Choroid plexus epithelial cell (primary cell): ENCODE results near the gene ECE1.

Source experiments
- DNase-seq: peaks from one replicate; pipeline ENCODE4 v3.0.0-alpha.2; 2010; ENCODE audit warnings: low read depth
- H3K4me3 ChIP-seq: 2 replicates; pipeline ENCODE4 v1.5.1; 2011; ENCODE audit warnings: low read depth, mild to moderate bottlenecking, control low read depth, low read length, moderate library complexity
- TF ChIP-seq, protein P1 (sequence below): conservative IDR thresholded peaks from 2 replicates; pipeline ENCODE4 v1.5.1; 2011; ENCODE audit warnings: low read depth, mild to moderate bottlenecking, control low read depth, inconsistent platforms, low read length, moderate library complexity

ECE1 gene

DNA sequence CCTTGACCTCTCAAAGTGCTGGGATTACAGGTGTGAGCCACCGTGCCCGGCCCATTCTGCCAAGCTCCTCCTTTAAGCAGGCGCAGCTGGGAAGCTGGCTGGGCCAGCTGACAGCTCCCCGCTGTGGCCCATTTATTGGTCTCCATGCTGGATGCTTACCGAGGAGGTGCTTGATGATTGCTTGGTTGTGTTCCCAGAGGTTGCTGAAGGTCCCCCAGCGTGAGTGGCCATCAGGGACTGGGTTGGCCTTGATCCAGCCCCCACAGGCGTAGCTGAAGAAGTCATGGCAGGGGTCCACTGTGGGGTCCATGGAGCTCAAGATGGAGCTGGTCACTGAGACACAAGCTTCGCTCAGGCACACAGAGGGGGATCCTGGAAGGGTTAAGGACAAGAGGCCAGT is 17.7 kb downstream of the ECE1 start:
- TF ChIP-seq, protein P1, sequence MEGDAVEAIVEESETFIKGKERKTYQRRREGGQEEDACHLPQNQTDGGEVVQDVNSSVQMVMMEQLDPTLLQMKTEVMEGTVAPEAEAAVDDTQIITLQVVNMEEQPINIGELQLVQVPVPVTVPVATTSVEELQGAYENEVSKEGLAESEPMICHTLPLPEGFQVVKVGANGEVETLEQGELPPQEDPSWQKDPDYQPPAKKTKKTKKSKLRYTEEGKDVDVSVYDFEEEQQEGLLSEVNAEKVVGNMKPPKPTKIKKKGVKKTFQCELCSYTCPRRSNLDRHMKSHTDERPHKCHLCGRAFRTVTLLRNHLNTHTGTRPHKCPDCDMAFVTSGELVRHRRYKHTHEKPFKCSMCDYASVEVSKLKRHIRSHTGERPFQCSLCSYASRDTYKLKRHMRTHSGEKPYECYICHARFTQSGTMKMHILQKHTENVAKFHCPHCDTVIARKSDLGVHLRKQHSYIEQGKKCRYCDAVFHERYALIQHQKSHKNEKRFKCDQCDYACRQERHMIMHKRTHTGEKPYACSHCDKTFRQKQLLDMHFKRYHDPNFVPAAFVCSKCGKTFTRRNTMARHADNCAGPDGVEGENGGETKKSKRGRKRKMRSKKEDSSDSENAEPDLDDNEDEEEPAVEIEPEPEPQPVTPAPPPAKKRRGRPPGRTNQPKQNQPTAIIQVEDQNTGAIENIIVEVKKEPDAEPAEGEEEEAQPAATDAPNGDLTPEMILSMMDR = no peak
- no peak for DNase-seq
- no peak overlapping the region for H3K4me3 ChIP-seq

DNA sequence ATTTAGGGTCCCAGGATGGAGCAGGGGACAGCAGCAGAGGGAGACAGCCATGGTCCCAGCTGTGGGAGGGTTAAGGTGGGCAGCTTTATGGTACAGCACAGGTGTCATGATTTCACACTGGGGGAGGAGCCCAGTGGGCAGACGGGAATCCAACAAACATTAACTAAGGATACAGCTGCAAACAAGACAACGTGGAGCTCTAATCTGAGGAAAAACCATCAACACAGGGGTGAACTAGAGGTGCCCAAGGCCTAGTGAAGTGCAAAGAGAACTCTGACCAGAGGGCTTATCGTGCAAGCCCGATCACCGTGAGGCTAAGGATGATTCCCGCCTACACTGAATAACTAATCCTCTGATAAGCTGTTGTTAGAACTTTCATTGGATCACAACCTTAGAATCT is 18.7 kb downstream of the ECE1 start:
- TF ChIP-seq, protein P1 = no peak
- no peak for DNase-seq

DNA sequence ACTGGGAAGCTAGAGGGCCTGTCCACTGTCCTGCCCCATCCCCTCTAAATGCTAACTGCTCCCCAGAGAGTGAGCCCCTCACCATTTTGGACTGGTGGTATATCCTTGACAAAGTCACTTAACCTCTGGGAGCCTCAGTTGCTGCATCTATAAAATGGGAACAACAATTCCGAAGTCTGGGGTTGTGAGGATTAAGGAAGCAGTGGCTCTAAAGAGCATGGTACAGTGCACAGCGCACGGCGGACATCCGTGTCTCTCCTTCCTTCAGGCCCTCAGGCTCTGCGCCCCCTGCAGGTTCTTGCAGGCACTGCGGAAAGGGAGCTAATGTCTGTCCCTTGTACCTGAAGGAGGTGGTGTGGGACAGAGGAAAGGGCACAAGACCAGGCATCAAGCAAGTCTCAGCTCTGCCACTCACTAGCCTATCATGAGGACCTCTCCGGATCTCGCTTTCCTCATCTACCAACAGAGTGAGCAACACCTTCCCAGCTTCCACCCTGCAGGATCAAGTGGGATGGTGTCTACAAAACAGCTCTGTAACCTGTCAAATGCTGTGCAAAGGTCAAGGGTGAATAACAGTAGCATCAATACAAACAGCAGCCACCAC is 20.1 kb downstream of the ECE1 start:
- TF ChIP-seq, protein P1 = peak; percentile 98
- DNase-seq = peak; percentile 69
- no peak overlapping the region for H3K4me3 ChIP-seq

More for the DNA sequence above, 18.7 kb downstream of the ECE1 start:
- H3K4me3 ChIP-seq = no peak overlapping the region

DNA sequence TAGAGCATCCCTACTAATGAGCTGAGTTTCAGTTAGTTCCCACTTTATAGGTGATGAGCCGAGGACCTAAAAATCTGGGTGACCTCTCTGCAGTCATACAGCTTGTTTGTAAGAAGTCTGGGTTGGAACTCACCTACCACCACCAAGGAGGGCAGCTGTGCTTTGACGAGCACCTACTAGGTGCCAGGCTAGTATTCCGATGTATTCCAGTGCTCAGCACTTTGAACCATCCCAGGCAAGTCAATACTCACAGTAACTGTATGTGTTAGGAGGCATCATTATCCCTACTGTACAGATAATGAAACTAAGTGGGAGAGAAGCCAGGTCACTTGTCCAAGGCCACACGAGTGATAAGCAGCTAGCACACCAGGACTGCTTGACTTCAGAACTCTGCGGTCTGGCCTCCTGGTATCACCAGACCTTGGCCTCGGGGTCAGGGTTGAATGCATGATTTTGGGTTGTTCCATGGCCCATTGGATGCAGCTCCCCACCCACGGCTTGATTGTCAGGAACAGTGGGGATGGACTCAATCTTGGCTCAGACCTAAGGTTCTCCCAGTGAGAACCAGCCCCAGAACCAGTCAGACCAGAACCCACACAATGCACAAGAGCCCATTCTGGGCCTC is 20.7 kb downstream of the ECE1 start:
- DNase-seq = no peak
- H3K4me3 ChIP-seq = no peak overlapping the region
- TF ChIP-seq, protein P1 = no peak

DNA sequence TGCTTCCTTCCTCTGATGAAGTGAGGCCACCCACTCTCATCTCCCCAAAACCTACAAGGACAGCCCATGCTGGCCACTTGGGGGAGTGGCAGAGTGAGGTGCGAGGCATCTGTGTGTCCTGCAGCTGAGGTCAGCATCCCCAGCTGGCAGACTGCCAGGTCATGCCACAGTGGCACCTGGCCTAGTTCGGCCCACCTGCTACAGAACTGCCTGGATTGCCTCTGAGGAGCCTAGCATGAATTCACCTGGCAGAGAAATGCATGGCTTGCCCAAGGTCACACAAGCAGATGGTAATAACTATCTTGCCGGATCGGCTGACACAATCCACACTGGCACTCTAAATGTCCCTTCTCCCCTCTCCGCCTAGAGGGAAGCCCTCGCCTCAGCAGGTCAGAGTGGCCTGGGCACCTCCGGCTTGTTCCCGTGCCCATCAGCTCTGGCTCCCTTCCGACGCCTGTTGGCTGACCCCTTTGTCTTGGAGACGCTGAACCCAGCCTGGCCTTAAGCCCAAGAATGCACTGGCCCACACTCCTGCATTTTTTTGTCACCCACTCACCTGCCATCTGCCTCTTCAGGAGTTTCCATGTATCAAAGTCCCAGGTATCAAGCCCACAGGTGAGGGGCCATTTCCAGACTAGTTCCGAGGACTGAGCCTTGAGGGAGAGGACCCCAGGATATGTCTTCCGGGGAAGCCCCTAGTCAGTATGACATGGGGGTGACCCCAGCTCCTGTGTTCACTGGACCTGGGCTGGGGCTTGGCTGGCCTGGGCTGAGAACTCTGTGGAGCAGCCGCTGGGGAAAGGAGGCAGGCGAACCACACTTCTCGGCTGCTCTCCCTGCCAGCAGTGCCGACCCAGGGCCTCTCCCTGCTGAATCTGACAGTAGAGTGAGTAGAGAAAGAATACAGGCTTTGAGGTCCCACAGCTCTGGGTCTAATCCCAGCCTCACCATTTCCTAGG is 21.7 kb downstream of the ECE1 start:
- TF ChIP-seq, protein P1 = no peak
- H3K4me3 ChIP-seq = no peak overlapping the region
- DNase-seq = no peak

DNA sequence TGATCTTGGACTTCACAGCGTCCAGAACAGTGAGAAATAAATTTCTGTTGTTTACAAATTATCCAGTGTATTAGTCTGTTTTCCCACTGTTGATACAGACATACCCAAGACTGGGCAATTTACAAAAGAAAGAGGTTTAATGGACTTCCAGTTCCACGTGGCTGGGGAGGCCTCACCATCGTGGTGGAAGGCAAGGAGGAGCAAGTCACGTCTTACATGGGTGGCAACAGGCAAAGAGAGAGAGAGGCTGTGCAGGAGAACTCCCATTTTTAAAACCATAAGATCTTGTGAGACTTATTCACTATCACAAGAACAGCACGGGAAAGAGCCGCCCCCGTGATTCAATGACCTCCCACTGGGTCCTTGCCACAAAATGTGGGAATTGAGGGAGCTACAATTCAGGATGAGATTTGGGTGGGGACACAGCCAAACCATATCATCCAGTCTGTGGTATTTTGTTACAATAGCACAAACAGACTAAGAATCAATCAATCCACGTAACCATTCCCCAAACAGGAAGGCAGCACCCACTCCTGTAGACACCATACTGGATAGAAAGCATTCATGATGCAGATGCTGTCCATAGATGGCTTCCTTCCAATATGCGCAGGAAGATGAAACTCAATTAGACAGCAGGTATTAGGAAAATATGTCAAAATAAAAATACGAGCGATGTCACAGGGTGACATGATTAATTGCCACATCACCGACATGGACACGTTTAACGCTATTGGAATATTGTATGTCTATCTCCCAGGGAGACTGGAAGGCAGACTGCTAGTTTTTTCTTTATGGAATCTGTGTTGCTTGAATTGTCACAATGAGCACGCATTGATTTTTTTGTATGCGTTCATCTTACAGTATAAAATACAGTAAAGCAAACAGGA is 22.8 kb downstream of the ECE1 start:
- TF ChIP-seq, protein P1 = no peak
- H3K4me3 ChIP-seq = no peak overlapping the region
- DNase-seq = no peak
